ENCODE measurements around the gene ABHD10.
A peak's percentile ranks its signal among the peaks of the same experiment; 100 is the strongest.

The ABHD10 gene

GRCh38 chr3:111948786-111949185 lies 30.0 kb upstream of the ABHD10 start:
- TF ChIP-seq TCF12 (IDR thresholded peaks at IDR 0.05; ENCODE audit: low read depth) (no peak), EGR1 (IDR thresholded peaks at IDR 0.05) (no peak), TEAD4 (IDR thresholded peaks at IDR 0.05) (no peak), RAD21 (IDR thresholded peaks at IDR 0.05; ENCODE audit: low read depth) (no peak), YY1 (IDR thresholded peaks at IDR 0.05; ENCODE audit: low read depth) (no peak)

GRCh38 chr3:111949712-111950111 lies 29.1 kb upstream of the ABHD10 start:
- no peak for TF ChIP-seq EP300 (IDR thresholded peaks at IDR 0.05; ENCODE audit: borderline replicate concordance)
- no peak for TF ChIP-seq MAX (IDR thresholded peaks at IDR 0.05)
- no peak for TF ChIP-seq CEBPB (IDR thresholded peaks at IDR 0.05)
- no peak for TF ChIP-seq TCF12 (IDR thresholded peaks at IDR 0.05; ENCODE audit: low read depth)
- TF ChIP-seq TEAD4 (IDR thresholded peaks at IDR 0.05) = no peak
- no peak for TF ChIP-seq NFIC (IDR thresholded peaks at IDR 0.05)
- no peak for TF ChIP-seq RAD21 (IDR thresholded peaks at IDR 0.05; ENCODE audit: low read depth)
- no peak for TF ChIP-seq YY1 (IDR thresholded peaks at IDR 0.05; ENCODE audit: low read depth)
- TF ChIP-seq REST (IDR thresholded peaks at IDR 0.05; ENCODE audit: low read depth) = no peak
- no peak for TF ChIP-seq TAF1 (IDR thresholded peaks at IDR 0.05; ENCODE audit: low read depth)
- no peak for TF ChIP-seq CREB1 (IDR thresholded peaks at IDR 0.05; ENCODE audit: low read depth)
- TF ChIP-seq EGR1 (IDR thresholded peaks at IDR 0.05) = no peak
- no peak for TF ChIP-seq USF1 (IDR thresholded peaks at IDR 0.05)
- no peak for TF ChIP-seq ZBTB7A (IDR thresholded peaks at IDR 0.05; ENCODE audit: low read depth)
- no peak for TF ChIP-seq FOXM1 (IDR thresholded peaks at IDR 0.05; ENCODE audit: borderline replicate concordance, low read depth)

- peak; percentile 28; the same call in 1 of the 2 replicates for TF ChIP-seq REST (IDR thresholded peaks at IDR 0.05; ENCODE audit: low read depth)
- TF ChIP-seq YY1 (IDR thresholded peaks at IDR 0.05; ENCODE audit: low read depth) = no peak
Measured at GRCh38 chr3:111951032-111951431, 27.8 kb upstream of the ABHD10 start.

- TF ChIP-seq CREB1 (IDR thresholded peaks at IDR 0.05; ENCODE audit: low read depth) = no peak
- TF ChIP-seq EGR1 (IDR thresholded peaks at IDR 0.05) = no peak
- TF ChIP-seq TEAD4 (IDR thresholded peaks at IDR 0.05) = no peak
- TF ChIP-seq USF1 (IDR thresholded peaks at IDR 0.05) = no peak
- no peak for TF ChIP-seq NFIC (IDR thresholded peaks at IDR 0.05)
- no peak for TF ChIP-seq TCF12 (IDR thresholded peaks at IDR 0.05; ENCODE audit: low read depth)
- TF ChIP-seq YY1 (IDR thresholded peaks at IDR 0.05; ENCODE audit: low read depth) = no peak
- no peak for TF ChIP-seq MAX (IDR thresholded peaks at IDR 0.05)
- TF ChIP-seq CEBPB (IDR thresholded peaks at IDR 0.05) = no peak
- no peak for TF ChIP-seq RAD21 (IDR thresholded peaks at IDR 0.05; ENCODE audit: low read depth)
Measured at GRCh38 chr3:111952086-111952485, 26.7 kb upstream of the ABHD10 start.

GRCh38 chr3:111952866-111953450 lies 25.9 kb upstream of the ABHD10 start:
- TF ChIP-seq TCF12 (IDR thresholded peaks at IDR 0.05; ENCODE audit: low read depth) = no peak
- TF ChIP-seq EP300 (IDR thresholded peaks at IDR 0.05; ENCODE audit: borderline replicate concordance) = no peak
- TF ChIP-seq YY1 (IDR thresholded peaks at IDR 0.05; ENCODE audit: low read depth) = no peak
- no peak for TF ChIP-seq TAF1 (IDR thresholded peaks at IDR 0.05; ENCODE audit: low read depth)
- TF ChIP-seq CREB1 (IDR thresholded peaks at IDR 0.05; ENCODE audit: low read depth) = no peak
- TF ChIP-seq RAD21 (IDR thresholded peaks at IDR 0.05; ENCODE audit: low read depth) = no peak
- TF ChIP-seq USF1 (IDR thresholded peaks at IDR 0.05) = no peak
- TF ChIP-seq CEBPB (IDR thresholded peaks at IDR 0.05) = no peak
- TF ChIP-seq NFIC (IDR thresholded peaks at IDR 0.05) = no peak
- no peak for TF ChIP-seq TEAD4 (IDR thresholded peaks at IDR 0.05)
- no peak for TF ChIP-seq ZBTB7A (IDR thresholded peaks at IDR 0.05; ENCODE audit: low read depth)
- TF ChIP-seq EGR1 (IDR thresholded peaks at IDR 0.05) = no peak
- no peak for TF ChIP-seq FOXM1 (IDR thresholded peaks at IDR 0.05; ENCODE audit: borderline replicate concordance, low read depth)
- no peak for TF ChIP-seq REST (IDR thresholded peaks at IDR 0.05; ENCODE audit: low read depth)
- TF ChIP-seq MAX (IDR thresholded peaks at IDR 0.05) = no peak
